Measurements from ENCODE around the gene MC3R.

Gene MC3R

GRCh38 chr20:56257604-56258003, 9.1 kb downstream of the MC3R start:
- DNase-seq: no peak

GRCh38 chr20:56259948-56260347, 11.4 kb downstream of the MC3R start:
- DNase-seq: no peak

DNA sequence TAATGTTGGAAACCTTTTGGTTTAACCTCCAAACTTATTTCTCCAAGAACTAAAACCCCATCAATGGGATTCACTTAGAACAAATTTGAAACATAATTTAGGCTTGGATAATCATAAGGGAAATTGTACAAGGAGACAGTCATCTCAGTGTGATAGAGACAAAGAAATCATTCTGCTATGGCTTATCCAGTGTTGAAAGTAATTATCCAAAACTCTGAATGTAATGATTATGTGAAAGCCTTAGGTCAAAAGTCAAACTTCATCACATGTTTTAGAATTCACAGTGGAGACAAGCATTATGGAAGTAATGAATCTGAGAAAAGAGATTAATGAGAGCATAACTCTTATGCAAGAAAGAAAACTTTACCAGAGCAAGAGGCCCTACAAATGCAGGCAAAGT, 20.0 kb downstream of the MC3R start:
- DNase-seq: no peak

DNA sequence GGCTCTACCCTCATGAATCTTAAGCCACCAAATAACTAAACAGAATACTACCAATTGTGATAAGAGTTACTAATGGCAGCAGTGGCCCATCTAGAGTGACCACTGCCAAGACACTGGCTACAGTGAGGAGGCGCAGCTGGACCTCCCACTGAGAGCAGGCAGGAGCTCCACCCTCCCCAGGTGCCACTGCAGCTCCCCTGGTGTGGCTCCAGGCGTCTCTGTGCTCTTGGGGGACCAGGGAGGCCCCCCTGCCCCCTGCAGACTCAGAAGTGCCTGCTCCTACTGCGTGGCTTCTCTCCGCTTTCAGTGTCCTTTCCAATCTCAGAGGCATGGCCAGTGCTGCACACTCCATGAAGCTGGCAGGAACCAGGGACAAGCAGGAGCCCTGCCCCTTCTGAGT, 23.4 kb downstream of the MC3R start:
- DNase-seq: no peak

DNA sequence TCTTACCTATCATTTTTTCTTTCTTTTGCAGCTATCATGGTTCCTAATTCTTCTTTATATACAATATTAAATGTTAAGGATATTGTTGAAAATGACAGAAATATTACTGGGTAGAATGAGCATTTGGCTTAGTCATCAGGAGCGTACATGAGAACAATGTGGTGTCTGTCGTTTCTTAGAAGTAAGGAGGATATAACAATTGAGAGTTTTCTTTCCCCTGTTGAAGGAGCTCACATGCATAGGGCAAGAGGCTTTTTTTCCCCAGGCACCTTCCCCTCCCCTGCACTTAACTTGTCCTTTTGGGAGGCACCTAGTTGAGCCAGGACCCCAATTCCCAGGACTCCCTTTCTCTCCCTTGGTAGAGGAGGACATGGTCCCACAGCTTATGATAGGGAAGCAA, 25.0 kb downstream of the MC3R start:
- DNase-seq: no peak

GRCh38 chr20:56274156-56274555, 25.6 kb downstream of the MC3R start:
- DNase-seq: no peak

GRCh38 chr20:56278196-56278595, 29.7 kb downstream of the MC3R start:
- peak; percentile 23 for DNase-seq

DNA sequence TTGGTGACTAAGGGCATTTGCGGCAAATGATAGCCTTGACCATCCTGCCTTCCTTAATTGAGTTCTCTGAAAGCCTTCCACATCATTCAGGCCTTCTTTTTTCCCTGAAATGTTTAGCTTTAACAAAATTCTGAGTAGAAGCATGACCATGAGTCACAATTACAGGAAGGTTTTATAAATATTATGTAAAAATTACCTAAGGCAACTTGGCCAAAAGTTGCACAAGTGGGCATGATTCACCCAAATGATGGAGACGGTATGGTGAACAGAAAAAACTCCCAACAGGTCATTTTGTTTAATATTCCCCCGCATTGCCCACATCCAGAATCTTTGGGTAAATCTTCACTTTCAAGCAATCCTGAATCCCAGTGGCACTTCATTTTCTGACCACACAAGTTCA, 37.0 kb downstream of the MC3R start:
- no peak for DNase-seq

DNA sequence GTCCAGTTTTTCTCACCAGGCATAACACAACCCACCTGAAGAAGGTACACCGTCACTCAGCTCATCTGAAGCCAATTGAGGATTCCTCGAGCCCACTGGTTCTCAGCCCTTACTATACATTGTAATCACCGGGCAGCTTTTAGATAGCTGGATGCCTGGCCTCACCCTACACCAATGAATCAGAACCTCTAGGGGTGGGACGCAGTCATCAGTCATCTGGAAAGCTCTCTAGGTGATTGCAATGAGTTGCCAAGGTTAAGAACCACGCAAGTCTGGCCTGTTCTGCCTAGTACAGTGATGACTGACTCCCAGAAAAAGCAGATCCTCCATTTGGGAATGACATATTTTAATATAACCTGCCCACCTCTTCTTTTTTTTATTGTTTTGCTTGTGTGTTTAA, 41.1 kb downstream of the MC3R start:
- no peak for DNase-seq

DNA sequence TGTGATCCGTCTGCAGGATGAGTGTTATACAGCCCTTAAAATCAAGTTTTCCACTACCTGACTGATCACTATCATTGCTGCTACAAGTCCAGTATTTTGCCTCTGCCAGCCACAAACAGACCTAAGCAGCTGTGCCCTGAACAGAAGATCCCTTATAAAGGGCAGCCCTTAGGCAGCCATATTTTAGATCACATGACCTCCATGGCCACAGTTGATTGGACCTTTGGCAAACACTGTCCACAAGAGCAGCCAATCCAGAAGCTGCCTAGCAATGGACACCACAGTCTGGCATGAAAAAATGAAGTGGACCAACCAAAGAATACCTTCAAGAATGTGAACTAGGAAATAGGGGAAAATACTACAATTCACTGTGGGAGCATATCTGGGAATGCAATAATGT, 50.8 kb downstream of the MC3R start:
- no peak for DNase-seq

Data from suppressor macrophage treated with lipopolysaccharide for 4 hours (primary cell).